HG03159 (cell line): Measurements from ENCODE around the gene TNFRSF12A.

ENCODE experiments used
- ATAC-seq: cut with Tn5 transposase; IDR thresholded peaks from one replicate; pipeline ENCODE4 v1.9.1; 2021; ENCODE audit warnings: mild to moderate bottlenecking, moderate library complexity; ENCODE audit not compliant: unreplicated experiment

TNFRSF12A gene, protein sequence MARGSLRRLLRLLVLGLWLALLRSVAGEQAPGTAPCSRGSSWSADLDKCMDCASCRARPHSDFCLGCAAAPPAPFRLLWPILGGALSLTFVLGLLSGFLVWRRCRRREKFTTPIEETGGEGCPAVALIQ

DNA sequence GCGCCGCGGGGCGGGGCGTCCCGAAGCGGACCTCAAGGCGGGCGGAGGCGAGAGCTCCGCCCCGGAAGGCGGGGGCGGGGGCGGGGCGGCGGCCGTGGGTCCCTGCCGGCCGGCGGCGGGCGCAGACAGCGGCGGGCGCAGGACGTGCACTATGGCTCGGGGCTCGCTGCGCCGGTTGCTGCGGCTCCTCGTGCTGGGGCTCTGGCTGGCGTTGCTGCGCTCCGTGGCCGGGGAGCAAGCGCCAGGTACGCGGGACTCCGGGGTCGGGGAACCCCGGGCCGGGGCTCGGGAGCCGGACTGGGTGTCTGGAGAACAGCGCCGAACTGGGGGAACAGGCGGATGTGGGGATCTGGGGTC is at the start of gene TNFRSF12A:
TNFRSF12A (plus strand) TSS at position 122 of the 357 bp plus-strand sequence; CDS start at position 152, 30 bp downstream.
- ATAC-seq = no peak

DNA sequence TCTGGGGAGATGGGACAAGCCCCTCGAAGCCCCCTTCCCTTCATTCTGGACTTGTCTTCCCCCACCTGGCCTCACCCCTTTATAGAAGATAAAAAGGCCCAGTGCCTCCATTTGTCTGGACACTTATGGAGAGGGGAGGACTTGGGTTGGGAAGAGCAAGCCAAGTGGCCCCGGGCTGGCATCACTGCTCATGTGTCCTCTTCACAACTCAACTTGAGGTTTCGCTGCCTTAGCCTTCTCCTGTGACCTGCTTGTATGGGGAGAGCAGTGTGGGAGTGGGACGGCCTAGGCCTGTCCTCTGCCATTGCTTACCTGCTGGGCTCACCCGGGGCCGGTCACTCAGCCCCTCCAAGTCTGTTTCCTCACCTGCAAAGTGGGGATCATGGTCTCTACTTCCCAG is 49.6 kb upstream of the TNFRSF12A start:
- no peak for ATAC-seq

DNA sequence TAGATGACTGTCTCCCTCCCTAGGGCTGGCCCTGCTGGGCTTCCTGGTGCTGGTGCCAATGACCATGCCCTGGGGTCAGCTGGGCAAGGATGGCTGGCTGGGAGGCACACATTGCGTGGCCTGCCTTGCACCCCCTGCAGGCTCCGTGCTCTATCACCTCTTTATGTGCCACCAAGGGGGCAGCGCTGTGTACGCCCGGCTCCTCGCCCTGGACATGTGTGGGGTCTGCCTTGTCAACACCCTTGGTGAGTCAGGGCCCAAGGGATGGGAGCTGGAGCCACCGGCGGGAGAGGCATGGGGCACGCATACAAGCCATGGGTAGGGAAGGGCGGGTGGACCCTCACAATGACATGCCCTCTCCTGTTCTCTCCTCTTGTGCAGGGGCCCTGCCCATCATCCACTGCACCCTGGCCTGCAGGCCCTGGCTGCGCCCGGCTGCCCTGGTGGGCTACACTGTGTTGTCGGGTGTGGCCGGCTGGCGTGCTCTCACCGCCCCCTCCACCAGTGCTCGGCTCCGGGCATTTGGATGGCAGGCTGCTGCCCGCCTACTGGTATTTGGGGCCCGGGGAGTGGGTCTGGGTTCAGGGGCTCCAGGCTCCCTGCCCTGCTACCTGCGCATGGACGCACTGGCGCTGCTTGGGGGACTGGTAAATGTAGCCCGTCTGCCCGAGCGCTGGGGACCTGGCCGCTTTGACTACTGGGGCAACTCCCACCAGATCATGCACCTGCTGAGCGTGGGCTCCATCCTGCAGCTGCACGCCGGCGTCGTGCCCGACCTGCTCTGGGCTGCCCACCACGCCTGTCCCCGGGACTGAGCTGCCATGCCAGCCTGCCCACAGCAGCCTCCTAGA is 48.8 kb upstream of the TNFRSF12A start:
- no peak for ATAC-seq

DNA sequence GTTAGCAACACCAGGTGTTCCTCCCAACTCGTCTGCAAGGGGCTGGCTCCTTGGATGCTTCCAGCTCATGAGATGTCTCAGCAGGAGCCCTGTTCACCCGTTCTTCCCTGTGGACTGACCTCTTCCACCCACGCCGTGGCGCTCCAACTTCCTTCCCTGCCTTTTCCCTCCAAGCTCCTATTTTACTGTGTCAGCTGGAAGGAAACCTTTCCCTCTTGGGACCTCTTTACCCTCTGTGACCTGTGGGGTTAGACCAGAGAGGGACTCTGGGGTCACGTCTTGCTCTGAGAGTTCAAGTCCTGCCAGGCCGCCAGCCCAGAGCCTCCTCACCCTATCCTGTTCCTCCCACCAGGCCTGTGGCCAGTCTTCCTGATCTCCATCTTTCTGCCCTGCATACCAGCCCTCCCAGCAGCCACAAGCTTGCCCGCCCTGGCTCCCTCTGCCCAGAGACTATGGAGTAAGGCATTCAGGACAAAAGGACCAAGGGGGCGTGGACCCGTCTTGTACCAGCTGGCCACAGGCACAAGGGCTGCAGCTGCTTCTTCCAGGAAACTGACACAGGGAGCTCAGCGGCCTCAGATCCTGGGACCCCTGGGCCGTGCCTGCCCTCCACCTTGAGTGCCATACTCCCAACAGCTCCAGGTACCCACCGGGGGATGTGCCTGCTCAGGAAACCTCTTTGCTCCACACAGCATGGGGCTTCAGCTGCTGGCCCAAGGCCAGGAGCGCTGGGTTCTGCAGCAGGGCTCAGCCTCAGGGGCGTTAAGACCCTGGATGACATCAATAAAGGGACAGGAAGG is 48.0 kb upstream of the TNFRSF12A start:
- ATAC-seq = no peak

DNA sequence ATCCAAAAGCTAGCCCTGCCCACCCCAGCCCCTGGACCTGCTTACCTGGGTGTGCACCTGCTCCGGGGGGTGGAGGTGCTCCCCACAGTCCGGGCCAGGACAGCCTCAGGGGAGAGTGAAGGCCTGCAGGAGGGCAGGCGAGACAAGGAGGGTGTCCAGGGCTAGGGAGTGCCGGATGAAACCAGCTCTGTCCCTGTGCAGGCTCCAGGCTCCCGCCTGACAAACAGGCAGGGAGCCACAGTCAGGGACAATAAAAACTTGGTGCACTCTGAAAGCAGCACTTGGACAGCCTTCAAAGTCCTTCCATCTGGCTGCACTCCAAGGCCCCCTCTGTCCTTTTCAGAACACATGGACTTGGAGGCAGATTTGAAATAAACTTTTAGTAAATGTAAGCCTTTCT is 47.1 kb upstream of the TNFRSF12A start:
- ATAC-seq = no peak

DNA sequence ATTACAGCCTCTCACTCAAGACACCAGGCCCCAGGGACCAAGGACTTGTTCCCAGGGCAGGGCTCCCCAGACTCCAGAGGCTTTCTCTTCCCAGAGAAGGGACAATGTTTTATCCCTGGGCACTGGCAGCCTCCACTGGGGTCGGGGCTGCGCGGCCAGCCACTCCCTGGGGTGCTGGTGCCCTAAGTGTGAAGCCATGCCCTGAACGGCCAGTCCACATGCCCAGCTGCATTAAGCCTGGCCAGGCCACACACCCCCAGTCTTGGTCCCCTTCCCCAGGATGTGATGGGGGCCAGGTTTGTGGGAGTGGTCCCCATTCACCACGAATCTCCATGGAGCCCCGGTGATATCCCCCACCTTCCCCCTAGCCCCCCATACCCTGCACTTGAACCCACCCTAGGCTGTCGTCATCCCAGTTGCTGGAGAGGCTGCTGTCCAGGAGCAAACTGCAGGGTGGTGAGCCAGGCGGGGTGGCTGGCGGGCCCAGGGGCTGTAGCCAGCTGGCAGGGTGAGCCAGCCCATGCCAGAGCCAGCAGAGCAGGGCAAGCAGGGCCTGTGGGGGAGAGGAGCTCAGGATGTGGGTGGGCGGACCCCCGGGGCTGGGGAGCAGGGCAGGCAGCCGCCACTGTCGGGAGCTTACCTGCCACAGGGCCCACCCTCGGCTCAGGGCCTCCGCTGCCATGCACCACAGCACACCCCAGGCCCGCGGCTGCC is 46.4 kb upstream of the TNFRSF12A start:
- ATAC-seq = no peak

DNA sequence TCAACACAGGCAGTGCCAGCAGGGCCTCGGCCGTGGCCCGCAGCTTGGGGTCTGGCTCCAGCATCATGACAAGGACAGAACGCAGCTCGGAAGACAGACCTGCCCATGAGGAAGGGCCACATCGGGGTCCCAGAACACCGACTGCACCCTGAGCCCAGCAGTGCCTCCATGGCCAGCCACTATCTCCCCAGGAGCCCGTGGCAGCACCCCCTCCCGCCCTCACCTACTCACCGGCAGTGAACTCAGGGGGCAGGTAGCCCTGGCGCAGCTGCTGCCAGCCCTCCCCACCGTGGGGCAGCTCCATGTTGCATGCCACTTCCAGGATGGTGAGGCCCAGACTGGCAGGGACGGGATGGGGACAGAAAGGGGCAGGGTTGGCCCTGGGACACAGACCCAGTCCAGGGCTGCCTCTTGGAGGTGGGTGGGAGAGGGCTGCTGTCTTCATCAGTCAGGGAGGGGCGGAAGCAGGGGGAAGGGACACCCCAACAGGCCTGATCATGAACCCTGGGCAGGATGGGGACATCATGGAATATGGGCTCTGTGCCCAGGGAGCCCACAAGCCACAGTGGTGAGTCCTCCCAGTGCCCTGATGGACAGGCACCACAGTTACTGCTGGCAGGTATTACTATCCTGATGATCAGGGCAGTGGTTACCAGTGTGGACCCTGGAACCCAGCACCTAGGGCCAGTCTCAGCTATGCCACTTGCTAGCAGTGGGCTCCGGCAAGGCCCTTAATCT is 45.7 kb upstream of the TNFRSF12A start:
- ATAC-seq = no peak

DNA sequence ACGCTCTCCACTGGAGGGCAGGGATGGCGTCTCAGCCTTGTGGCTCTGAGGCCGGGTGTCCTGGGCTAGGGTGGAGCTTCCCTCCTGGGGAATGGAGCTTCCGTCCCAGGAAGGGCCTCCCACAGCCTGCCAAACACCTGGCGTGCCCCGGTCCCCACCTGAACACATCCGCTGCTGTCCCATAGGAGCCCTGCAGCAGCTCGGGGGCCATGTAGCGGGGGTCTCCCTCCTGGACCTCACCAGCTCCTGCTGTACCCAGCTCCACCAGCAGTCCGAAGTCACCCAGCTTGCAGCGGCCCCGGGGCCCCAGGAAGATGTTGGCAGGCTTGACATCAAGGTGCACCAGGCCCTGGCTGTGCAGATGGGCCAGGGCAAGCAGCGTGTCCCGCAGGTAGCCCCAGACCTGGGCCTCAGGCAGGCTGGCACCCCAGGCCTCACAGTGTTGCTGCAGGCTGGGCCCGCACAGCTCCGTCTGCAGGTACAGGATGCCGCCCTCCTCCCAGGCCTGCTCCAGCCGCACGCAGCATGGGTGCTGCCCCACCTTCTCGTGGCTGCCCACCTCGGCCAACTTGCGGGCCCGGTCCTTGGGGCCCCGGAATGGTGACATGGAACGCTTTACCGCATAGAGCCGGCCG is 44.9 kb upstream of the TNFRSF12A start:
- no peak for ATAC-seq

DNA sequence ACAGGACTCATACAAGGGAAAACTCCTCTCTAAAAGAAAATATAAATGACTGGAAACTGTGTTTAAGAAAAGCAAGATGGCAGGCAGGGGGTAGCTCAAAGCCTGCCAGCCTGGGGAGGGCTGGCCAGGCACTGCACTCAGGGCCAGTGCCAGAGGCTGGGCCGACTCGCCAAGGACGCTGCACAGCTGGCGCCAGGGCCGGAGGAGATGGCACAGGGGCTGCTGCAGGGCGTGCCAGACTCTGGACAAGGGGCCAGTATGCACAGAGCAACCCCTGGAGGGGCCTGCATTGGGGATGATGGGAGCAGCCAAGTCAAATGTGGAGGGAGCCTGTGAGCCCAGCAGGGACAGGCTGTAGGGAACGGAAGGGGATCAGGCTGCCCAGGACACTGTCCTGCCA is 44.0 kb upstream of the TNFRSF12A start:
- no peak for ATAC-seq

DNA sequence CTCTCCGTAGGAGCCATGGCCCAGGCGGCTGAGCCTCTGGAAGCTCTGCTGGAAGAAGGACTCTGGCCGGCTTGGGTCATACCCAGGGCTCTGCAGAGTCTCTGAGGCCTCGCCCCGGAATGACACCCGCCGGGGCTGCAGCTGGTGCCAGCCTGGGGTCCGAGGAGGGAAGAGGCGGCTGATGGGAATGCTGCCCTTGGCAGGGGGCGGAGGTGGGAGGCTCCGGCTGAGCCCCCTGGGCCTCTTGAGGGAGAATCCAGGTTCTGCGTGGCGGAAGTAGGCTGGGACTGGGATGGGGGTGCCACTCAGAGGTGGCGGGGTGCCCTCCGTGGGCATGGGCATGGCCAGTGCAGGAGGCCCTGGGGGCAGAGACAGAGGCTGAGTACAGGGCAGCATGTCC is 43.5 kb upstream of the TNFRSF12A start:
- no peak for ATAC-seq

DNA sequence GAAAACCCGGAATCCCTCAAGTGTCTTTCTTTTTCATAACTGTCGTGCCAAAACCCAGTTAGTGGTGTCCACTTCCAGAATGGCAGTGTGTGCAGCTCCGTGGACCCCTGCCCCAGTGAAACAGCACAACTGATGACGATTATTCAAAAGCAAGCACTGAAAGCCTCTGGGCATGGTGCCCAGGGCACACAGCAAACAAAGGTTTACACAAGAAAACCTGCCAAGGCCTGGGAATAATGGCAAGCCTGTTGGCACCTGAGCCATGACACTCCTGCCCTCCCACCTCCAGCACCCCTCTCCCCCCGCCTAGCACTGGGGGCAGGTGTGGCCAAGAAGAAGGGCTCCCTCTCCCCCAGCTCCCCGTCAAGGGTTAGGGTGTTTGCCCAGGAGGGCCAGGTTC is 42.7 kb upstream of the TNFRSF12A start:
- no peak for ATAC-seq

DNA sequence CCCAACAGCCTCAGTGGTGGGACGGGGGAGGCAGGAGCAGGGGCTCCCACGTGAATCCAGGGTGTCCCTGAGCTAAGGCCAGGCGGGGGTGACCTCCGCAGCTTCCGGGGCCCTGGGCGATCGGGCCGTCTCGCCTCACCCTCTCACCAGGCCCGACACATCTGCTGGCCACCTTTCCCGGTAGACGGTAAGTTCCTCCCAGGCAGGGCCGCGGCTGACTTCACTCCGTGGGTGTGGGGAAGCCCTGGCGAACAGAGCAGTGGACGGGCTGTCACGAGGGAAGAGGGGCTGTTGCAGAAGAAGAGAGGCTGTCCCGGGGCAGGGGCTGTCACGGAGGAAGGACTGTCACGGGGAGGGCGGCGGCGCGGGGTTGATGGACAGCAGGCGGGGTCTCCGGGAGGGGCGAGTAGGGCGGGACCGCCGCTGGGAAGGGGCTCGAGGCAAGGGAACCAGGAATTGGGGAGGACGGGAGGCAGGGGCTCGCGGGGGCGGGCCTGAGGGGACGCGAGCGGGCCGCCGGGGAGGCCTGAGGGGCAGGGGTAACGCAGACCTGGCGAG is 40.4 kb upstream of the TNFRSF12A start:
- ATAC-seq = no peak

DNA sequence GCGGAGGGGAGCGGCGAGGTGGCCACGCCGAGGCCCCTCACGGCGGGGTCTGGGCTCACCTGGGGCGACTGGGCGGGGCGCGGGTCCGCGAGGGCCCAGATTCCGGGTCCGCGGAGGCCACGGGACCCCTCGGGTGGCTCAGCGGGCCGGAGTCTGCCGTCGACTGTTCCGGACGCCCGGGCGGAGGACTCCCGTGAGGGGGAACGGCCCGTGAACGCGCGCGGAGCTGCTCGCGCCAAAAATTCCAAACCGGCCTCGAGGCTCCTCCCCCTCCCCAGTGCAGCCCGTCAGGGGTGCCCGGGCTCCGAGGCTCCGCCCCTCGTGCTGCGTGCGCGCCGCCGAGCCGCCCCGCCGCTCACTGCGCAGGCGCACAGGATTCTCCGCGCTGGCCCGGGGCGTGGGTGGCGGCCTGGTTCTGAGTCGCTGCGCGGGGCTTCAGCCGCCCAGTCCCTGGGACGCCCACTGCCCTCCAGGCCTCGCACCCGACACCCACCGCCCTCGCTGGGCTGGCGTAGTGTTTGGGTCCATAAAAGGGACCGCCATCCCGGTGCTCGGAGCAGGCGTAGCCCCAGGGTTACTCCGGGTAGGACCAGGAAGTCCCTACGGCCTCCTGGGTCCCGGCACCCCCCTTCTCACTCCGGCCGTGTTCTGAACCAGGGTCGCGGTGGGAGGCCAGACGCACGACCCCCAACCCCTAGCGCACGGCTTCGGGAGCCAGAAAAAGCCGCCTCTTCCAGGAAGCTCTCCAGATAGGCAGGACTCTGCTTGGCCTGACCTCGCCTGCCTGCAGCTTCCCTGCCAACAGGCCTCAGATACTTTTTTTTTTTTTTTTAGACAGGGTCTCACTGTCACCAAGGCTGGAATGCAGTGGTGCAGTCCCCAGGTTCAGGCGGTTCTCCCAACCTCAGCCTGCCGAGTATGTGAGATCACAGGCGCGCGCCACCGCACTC is 39.7 kb upstream of the TNFRSF12A start, which contains the start of gene PKMYT1:
PKMYT1 (minus strand) TSS at position 220 of the 950 bp plus-strand sequence. CDS start 789 bp downstream, outside the sequence.
- ATAC-seq = peak; percentile 76

DNA sequence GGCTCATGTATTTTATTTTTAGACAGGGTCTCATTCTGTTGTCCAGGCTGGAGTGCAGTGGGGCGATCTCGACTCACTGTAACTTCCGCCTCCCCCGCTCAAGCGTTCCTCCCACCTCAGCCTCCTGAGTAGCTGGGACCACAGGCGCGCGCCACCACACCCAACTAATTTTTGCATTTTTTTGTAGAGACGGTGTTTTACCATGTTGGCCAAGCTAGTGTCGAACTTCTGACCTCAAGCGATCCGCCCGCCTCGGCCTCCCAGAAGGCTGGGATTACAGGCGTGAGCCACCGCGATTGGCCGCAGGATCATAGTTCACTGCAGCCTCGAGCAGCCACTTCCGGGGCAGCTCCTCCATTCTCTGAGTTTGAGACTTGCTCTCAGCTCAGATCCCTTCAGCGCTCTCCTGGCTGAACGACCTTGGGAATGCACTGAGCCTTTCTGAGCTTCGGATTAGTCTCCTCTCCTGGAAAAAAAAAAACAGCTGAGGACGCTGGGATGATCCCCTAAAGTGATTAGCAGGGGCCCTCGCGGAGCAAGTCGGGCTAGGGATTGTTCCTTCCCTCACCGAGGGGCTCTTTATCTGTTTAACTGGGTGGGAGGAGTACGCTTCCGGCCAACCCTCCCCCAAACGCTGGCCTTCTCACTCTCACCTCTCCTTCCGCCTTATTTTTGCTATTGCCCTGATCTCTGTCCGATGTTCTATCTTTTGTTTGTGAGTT is 38.8 kb upstream of the TNFRSF12A start:
- no peak for ATAC-seq

DNA sequence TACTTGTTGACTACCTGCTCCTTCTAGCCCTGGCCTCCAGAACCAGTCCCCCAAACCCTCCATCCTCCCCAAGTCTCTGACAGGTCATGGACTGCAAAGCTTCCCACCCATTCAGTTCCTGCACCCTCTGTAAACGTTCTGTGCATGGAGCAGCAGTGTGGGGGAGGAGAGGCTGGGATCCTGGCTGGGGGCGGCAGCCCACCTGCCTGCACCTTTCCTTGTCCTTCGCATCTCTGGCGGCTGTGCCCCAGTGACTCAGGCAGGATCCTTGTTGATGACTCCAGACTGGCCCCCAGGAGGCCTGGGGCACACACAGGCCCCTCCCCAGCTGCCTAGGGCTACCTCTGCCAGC is 38.3 kb upstream of the TNFRSF12A start:
- ATAC-seq = no peak

DNA sequence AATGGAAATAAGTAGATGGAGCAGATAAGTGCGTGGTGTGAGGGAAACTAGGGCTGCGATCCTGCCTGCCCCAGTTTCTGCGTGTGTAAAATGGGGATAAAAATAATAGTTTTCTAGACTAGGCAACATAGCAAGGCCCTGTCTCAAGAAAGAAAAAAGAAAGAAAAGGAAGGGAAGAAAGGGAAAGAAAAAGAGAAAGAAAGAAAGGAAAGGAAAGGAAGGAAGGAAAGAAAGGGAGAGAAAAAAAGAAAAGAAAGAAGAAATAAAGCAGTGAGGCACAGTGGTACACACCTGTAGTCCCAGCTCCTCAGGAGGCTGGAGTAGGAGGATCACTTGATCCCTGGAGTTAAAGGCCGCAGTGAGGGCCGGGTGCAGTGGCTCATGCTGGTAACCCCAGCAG is 37.8 kb upstream of the TNFRSF12A start:
- ATAC-seq = no peak

DNA sequence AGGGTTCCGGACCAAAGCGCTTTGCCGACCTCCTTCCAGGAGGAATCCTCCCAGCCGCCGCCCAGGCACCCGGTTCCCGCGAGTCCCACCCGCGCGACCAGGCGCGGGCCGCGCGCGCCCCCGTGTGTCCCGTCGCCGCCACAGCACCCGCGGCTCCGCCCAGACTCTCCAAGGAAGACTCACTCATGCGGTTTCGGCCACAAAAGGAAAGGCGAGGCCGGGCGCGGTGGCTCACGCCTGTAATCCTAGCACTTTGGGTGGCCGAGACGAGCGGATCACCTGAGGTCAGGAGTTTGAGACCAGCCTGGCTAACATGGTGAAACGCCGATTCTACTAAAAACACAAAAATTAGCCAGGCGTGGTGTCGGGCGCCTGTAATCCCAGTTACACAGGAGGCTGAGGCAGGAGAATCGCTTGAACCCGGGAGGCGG is 36.4 kb upstream of the TNFRSF12A start:
- ATAC-seq = no peak

DNA sequence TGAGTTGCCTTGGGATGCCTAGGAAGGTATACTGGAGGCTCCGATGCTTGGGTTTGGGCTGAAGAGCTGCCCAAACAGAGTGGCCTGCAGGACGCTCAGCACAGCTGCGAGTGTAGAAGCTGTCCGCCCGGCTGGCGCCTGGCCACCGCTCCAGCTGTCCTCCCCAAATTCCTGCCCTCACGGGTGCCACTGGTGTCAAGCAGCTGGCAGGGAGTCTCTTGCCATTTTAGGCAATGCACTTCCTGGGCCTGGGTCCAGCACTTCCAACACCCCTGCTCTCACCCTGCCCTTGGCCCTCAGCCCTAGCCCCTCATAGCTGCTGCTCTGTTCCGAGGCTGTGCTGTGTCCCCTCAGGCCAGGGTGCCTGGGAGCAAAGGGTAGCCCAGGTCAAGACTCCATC is 34.7 kb upstream of the TNFRSF12A start:
- no peak for ATAC-seq
